HG03060 (cell line): ENCODE results near the gene MCM7.
A peak's percentile ranks its signal among the peaks of the same experiment; 100 is the strongest.
"Not testable (repeated sequence)": the region's sequence is repeated elsewhere in the genome, so short reads cannot be mapped to it uniquely, and the experiment has no call there.

Experiments
- ATAC-seq: cut with Tn5 transposase; IDR thresholded peaks from one replicate; pipeline ENCODE4 v1.9.1; 2021; ENCODE audit warnings: low read depth, moderate number of reproducible peaks; ENCODE audit not compliant: unreplicated experiment

Gene MCM7

GRCh38 chr7:100101016-100101862, at the start of gene MCM7, which contains the start of gene AP4M1:
Gene MCM7, minus strand, starts transcription at chr7:100101397. Its CDS starts 103 bp downstream, at chr7:100101294.
Gene AP4M1, plus strand, starts transcription at chr7:100101643. Its CDS starts 72 bp downstream, at chr7:100101715.
- ATAC-seq: peak; percentile 62

GRCh38 chr7:100148559-100149328, 47.5 kb upstream of the MCM7 start, which contains the start of gene LAMTOR4:
Gene LAMTOR4, plus strand, starts transcription at chr7:100148918. Its CDS starts 55 bp downstream, at chr7:100148973.
- peak; percentile 99 for ATAC-seq

GRCh38 chr7:100148225-100148558, 47.0 kb upstream of the MCM7 start:
- no peak for ATAC-seq

GRCh38 chr7:100147278-100147677, 46.1 kb upstream of the MCM7 start:
- ATAC-seq: no peak

- ATAC-seq: not testable (repeated sequence)
Observed at GRCh38 chr7:100146350-100146749, 45.2 kb upstream of the MCM7 start.

- ATAC-seq: no peak
Observed at GRCh38 chr7:100142461-100142860, 41.3 kb upstream of the MCM7 start.

GRCh38 chr7:100141555-100141949, 40.4 kb upstream of the MCM7 start:
- ATAC-seq: no peak

GRCh38 chr7:100137851-100138760, 36.9 kb upstream of the MCM7 start:
- no peak for ATAC-seq

GRCh38 chr7:100132697-100133151, 31.5 kb upstream of the MCM7 start:
- ATAC-seq: no peak

GRCh38 chr7:100132126-100132525, 30.9 kb upstream of the MCM7 start:
- no peak for ATAC-seq

- no peak for ATAC-seq
Observed at GRCh38 chr7:100130608-100131453, 29.6 kb upstream of the MCM7 start.

- ATAC-seq: not testable (repeated sequence)
Observed at GRCh38 chr7:100130220-100130607, 29.0 kb upstream of the MCM7 start.

- ATAC-seq: no peak
Observed at GRCh38 chr7:100128637-100128963, 27.4 kb upstream of the MCM7 start.

GRCh38 chr7:100127866-100128636, 26.9 kb upstream of the MCM7 start:
- ATAC-seq: no peak

- no peak for ATAC-seq
Observed at GRCh38 chr7:100126931-100127865, 26.0 kb upstream of the MCM7 start, which contains the start of gene MBLAC1. Gene MBLAC1, plus strand, starts transcription at chr7:100126967. Its CDS starts 429 bp downstream, at chr7:100127396.

- no peak for ATAC-seq
Observed at GRCh38 chr7:100126239-100126930, 25.2 kb upstream of the MCM7 start.
